ENCODE data around the gene OR8D2. TPM values are rescaled to one million over a fixed set of nuclear protein-coding genes. Genes with fewer than 3 reads are reported as not detected.

Gene OR8D2, protein sequence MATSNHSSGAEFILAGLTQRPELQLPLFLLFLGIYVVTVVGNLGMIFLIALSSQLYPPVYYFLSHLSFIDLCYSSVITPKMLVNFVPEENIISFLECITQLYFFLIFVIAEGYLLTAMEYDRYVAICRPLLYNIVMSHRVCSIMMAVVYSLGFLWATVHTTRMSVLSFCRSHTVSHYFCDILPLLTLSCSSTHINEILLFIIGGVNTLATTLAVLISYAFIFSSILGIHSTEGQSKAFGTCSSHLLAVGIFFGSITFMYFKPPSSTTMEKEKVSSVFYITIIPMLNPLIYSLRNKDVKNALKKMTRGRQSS
- not detected in 2 replicates for total RNA-seq (2014; rRNA removed; shearing (Covaris generic))

GRCh38 chr11:124320097-124320496 is at the start of gene OR8D2:
TSS of gene OR8D2 (minus strand) at chr11:124320197. CDS start at chr11:124320197, 0 bp downstream.
- DNase-seq (ENCODE audit: low spot score): no peak

GRCh38 chr11:124359566-124359965 is 39.6 kb upstream of the OR8D2 start:
- no peak for DNase-seq (ENCODE audit: low spot score)

DNA sequence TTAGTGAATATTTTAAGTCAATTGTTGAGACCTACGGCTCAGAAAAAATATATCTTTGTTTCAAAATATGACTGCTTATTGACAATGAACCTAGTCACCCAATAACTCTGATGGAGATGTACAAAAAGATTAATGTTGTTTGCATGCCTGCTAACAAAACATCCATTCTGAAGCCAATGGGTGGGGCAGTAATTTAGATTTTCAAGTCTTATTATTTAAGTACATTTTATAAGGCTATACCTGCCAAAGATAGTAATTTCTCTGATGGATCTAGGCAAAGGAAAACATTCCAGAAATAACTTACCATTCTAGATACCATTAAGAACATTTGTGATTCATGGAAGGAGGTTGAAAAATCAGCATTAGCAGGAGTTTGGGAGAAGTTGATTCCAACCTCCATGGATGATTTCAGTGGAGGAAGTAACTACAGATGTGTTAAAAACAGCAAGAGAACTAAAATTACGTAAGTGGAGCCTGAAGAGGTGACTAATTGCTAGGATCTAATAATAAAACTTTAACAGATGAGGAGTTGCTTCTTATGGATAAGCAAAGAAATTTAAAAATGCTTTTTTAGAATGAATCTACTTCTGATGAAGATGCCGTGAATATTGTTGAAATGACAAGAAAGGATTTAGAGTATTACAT is 26.4 kb upstream of the OR8D2 start:
- DNase-seq (ENCODE audit: low spot score): no peak

DNA sequence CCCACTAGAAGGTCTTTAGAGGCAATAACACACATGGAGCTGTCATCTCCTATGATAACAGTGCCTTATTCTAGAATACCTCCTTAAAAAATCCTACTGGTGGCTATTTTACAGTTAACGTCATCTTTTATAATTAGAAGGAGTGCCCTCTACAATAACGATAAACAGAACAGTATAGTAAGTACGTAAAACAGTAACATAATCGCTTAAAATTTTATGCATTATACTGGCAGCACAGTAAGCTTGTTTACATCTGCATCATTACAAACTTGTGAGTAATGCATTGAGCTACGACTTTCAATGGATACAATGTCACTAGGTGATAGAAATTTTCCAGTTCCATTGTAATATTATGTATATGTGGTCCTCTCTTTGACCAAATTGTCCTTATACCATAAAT is 24.3 kb upstream of the OR8D2 start:
- DNase-seq (ENCODE audit: low spot score): no peak

DNA sequence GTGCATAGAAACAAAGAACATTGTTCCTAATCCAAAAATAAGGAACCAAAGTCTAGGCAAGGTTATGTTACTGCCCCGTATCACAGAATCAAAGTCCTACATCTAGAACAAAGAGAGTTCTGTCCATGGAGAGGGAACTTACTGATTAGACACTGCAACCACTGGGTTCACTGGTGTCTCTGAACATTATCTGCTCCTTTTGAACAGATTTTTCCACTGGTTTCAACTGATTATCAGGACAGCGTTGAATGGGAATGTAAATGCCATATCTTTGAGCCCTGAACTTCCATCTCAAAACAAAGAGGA is 20.1 kb upstream of the OR8D2 start:
- no peak for DNase-seq (ENCODE audit: low spot score)

DNA sequence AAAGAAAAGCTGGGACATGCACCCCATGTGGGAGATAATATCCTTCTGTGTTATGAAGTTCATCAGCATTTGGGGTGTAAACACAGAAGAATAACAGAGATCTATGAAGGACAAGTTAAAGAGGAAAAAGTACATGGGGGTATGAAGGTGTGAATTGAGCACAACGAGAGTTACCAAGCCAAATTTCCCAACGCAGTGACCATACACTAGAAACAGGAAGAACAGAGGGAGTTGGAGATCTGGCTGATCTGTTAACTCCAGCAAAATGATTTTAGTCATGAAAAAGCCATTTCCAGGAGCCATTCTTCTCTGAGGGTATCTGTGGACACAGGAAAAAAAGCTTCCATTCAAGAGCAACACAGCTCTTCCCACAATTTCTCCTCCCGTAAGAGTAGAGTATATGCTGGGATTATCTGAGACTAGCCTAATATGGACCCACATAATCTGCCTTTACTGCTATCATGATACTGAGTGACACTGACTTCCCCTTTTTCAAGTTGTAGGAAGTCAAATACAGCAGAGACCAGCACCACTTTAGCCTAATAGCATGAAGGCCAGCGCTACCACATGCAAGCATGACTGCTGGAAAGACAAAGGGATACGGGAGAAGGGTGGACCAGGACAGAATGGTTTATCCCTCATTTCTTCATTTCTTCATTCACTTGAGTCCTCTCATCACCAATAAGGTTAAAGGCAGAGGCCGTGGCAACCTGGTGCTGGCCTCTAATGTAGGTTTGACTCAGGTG is 19.6 kb upstream of the OR8D2 start:
- DNase-seq (ENCODE audit: low spot score): no peak

GRCh38 chr11:124331873-124332272 is 11.9 kb upstream of the OR8D2 start:
- no peak for DNase-seq (ENCODE audit: low spot score)

DNA sequence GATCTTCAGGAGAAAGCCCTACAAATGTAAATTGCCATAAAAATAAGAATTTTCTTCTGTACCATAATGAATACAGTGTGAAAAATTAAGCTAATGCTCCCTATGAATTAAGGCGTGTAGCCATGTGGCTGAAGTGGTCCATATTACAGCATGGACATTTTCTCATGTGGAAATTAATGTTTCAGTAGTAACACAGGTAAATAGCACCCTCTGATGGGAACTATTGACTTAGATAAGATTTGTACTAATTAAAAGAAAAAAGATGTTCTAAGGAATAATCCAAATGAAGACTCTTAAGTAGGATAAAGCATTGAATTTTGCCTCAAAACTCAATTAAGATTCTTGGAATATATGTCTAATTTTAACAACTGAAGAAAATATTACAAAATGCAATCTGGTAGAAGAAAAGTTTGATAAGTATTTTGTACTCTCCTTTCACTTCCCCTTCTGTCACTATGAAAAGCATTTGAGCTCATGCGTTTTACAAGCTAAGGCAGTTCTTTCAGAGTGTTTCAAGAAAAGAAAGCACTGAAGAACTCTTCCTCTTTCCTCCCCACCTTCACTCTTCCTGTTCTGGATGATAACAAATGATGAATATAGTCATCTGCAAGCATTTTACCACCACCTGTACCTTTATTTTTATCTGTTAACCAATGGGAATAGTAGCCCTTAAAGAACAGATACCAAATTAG is 9.9 kb upstream of the OR8D2 start:
- no peak for DNase-seq (ENCODE audit: low spot score)

GRCh38 chr11:124327775-124328174 is 7.8 kb upstream of the OR8D2 start:
- no peak for DNase-seq (ENCODE audit: low spot score)

GRCh38 chr11:124322356-124322755 is 2.4 kb upstream of the OR8D2 start:
- no peak for DNase-seq (ENCODE audit: low spot score)

- DNase-seq (ENCODE audit: low spot score): no peak
Observed at GRCh38 chr11:124315052-124315451, 4.9 kb downstream of the OR8D2 start.

DNA sequence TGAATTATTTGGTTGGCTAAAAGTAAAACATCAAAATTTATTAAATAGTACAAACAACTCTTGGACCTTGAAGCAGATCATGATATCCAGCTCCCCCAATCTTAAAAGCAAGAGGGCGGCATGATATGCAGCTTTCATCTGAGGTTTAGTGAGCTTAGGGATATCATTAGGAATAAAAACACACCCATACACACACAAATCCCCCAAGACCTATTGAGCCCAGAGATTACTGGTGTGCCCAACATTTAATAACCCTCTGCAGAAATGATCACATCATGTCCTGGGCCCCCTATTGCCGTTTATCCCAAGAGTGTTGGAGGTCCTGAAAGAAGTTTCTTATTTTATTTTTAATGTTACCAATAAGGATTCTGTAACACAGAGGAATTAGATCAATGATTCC is 6.1 kb downstream of the OR8D2 start, which contains the start of gene OR8D1:
Gene OR8D1, minus strand, starts transcription at position 101 of the 400 bp plus-strand sequence. CDS start 3,183 bp downstream, outside the sequence.
- DNase-seq (ENCODE audit: low spot score): no peak

DNA sequence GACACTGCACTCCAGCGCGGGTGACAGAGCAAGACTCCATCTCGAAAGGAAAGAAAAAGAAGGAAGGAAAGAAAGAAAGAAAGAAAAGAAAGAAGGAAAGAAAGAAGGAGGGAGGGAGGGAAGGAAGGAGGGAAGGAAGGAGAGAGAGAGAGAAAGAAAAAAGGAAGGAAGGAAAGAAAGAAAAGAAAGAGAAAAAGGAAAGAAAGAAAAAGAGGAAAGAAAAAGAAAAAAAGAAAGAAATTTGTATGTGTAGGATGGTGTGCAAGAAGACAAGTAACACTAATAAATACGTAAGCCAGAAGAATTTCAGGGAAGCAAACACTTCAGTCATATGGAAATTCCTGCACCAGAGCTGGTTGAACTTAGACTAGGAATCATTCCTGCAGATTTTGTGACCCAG is 6.9 kb downstream of the OR8D2 start:
- DNase-seq (ENCODE audit: low spot score): no peak

GRCh38 chr11:124311670-124312069 is 8.3 kb downstream of the OR8D2 start:
- no peak for DNase-seq (ENCODE audit: low spot score)

- DNase-seq (ENCODE audit: low spot score): no peak
Observed at GRCh38 chr11:124311269-124311668, 8.7 kb downstream of the OR8D2 start.

DNA sequence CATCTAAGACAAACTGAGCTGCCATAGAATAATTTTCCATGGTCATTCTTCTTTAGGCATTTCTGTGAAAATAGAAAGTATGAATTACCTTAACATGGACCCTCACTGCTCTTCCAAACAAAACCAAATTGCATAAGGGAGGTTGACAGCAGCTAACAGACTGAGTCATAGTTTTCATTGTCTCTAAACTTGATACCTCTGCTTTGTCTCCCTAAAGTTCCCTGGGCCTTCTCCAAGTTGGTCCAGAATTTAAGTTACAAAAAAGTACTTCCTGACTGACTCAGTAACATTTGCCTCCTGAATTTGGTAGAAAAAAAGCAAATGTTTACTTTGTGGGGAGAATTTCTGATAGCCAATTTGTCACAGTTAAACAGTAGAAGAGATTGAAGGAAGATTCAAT is 9.3 kb downstream of the OR8D2 start:
- no peak for DNase-seq (ENCODE audit: low spot score)

- no peak for DNase-seq (ENCODE audit: low spot score)
Observed at GRCh38 chr11:124307093-124307492, 12.9 kb downstream of the OR8D2 start.

GRCh38 chr11:124302347-124303125 is 17.5 kb downstream of the OR8D2 start:
- no peak for DNase-seq (ENCODE audit: low spot score)

- DNase-seq (ENCODE audit: low spot score): no peak
Observed at GRCh38 chr11:124301548-124301947, 18.4 kb downstream of the OR8D2 start.

DNA sequence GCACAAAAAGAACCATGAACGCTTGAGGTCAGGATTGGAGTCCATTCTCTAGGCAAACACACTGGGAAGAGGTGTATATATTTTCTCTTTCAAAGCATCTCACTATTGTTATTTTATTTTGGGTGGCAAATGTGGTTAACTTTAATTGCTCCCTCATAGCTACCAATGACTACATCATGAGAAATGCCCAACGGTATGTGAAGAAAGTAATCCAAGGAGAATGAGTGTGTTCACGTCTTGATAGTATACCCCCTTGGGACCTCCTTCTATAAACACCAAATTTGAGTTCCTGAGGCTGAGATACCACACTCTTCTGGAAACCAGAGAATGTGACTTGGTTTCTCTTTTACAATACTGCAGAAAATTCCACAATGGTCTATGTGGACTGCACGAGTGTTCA is 22.1 kb downstream of the OR8D2 start:
- DNase-seq (ENCODE audit: low spot score): no peak

GRCh38 chr11:124296016-124296415 is 24.0 kb downstream of the OR8D2 start:
- DNase-seq (ENCODE audit: low spot score): no peak

All from HT-29 (cell line).